Epithelial cell of prostate (primary cell): ENCODE results near the gene TMC7.
A peak's percentile ranks its signal among the peaks of the same experiment; 100 is the strongest.
"Not testable (repeated sequence)": the region's sequence is repeated elsewhere in the genome, so short reads cannot be mapped to it uniquely, and the experiment has no call there.

ENCODE experiments used
- DNase-seq: peaks from one replicate; pipeline ENCODE4 v3.0.0-alpha.2; 2011; ENCODE audit warnings: low read depth, low spot score
- H3K27ac ChIP-seq: fragments of 450-650 bp; 2 replicates; pipeline ENCODE4 v1.5.1; 2017; ENCODE audit warnings: mild to moderate bottlenecking

The TMC7 gene

DNA sequence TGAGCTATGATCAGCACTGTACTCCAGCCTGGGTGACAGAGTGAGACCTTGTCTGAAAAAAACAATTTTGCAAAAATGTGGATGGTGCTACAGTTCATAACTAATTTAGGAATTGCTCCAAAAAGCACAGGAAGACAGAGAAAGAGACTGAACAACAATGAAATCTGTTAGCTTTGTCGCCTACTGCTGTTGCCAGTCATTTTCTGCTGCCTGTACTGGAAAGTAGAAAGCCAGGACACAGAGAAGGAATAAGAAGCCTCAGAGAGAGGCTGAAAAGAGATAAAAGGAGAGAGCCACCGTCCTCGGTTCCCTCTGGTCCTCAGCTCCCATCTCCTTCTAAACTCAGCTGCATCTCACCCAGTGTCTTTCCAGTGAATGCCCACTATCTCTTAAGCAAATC is 8.6 kb upstream of the TMC7 start:
- no peak overlapping the region for H3K27ac ChIP-seq
- DNase-seq, result no peak

DNA sequence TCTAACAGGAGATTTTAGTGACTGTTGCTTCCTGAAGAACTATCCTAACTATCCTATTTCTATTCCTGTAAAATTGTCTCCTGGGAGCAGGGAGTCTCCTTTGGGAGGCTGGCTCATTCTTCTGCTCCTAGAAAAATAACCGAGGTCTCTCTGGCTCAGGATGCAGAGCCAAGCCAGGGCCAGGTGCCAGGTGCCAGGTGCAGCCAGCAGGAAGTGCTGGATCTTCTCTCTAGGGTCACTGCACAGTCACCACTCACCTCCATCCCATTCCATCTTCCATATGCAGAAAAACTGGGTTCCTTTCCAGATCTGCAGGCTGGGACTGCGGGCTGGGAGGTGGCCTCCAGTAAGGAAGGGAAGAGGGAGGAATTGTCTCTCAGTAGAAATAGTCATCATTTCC is 3.8 kb upstream of the TMC7 start:
- no peak for DNase-seq
- no peak overlapping the region for H3K27ac ChIP-seq

DNA sequence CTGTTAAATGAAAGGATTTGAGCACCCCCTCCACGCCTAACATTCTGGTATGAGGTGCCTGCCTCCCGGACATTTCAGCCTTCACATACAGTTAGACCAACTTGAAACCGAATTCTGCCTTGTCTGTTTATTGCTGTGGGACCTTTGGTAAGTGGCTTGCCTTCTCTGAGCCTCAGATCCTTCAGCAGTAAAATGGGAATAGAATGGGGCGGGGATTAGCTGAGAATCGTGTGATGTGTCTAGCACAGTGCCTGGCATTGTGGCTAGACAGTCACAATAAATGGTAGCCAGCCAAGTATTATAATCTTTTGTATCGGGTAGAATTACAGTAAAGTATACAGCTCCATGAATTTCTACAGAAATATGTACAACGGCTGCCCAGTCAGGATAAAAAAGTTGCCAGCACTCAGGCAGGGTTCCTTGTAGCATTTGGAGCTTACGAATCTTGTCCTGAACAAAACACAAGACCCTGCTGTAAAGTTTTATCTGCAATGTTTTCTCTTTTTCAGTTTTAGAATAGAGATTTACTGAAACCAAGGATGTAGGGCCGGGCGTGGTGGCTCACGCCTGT is 786 bp downstream of the TMC7 start:
- DNase-seq, result no peak
- peak overlapping the region; percentile 77 for H3K27ac ChIP-seq

DNA sequence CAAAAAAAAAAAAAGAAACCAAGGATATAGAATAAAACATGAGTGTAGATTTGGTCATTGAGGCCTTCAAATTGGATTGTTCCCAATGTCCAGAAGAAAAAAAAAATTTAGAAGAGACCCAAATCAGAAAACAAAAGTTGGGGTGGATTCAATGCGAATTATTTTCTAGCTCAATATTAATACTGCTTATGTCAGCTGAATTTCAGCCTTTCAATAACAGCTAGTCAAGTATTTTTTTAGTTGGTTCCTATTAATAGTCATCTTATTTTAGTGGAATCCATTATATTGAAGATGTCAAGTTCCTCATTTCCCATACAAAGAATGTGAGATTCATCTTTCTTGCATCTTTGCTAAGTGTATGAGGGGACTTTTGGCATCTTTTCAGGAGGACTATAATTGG is 1.5 kb downstream of the TMC7 start:
- peak overlapping the region; percentile 77 for H3K27ac ChIP-seq
- DNase-seq, result not testable (repeated sequence)

DNA sequence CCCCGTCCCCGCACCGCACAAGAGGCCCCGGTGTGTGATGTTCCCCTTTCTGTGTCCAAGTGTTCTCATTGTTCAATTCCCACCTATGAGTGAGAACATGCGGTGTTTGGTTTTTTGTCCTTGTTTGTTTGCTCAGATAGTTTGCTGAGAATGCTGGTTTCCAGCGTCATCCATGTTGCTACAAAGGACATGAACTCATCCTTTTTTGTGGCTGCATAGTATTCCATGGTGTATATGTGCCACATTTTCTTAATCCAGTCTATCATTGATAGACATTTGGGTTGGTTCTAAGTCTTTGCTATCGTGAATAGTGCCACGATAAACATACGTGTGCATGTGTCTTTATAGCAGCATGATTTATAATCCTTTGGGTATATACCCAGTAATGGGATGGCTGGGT is 8.0 kb downstream of the TMC7 start:
- DNase-seq, result not testable (repeated sequence)

DNA sequence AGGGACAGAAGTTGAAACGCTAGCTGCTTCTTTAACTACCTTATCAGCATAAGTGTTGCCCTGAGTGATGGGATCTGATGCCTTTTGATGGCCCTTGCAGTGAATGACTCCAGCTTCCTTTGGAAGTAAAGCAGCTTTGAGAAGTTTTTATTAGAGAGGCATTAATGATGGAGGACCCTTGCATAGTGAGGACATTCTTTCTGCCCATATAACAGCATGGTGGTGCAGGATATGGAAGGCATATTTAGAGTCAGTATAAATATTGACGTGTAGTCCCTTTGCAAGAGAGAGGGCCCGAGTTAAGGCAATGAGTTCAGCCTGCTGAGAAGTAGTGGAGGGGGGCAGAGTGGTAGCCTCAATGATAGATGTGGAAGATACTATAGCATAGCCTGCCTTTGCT is 9.8 kb downstream of the TMC7 start:
- not testable (repeated sequence) for DNase-seq, H3K27ac ChIP-seq

More for the DNA sequence above, 8.0 kb downstream of the TMC7 start:
- H3K27ac ChIP-seq, result not testable (repeated sequence)

DNA sequence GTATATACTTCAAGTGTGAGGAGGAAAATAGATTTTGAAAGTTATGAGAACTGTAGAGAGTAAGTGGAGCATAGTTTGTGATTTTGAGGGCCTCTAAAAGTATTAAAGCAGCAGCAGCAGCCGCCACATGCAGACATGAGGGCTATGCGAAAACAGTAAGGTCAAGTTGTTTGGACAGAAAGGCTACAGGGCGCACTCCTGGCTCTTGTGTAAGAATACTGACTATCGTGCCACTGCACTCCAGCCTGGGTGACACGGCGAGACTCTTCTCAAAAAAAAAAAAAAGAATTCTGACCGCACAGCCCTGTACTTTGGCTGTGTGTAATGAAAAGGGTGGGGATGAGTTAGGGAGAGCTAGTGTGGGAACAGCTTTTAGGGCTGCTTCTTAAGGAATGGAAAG is 10.4 kb downstream of the TMC7 start:
- not testable (repeated sequence) for DNase-seq, H3K27ac ChIP-seq

DNA sequence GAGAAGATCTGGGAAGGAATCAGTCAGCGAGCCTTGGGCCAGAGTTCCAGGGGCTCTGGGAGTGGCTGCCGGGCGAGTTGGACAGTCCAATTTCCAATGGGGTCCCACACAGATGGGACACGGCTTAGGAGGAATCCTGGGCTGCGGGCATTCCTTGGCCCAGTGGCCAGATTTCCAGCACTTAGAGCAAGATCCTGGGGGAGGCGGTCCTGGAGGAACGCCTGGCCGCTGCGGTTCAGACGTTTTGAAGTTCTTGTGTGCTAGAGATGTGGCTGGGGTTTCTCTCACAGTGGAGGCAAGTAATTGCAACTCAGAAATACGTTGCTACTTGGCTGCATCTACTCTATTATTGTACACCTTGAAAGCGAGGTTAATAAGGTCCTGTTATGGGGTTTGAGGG is 11.7 kb downstream of the TMC7 start:
- H3K27ac ChIP-seq, DNase-seq: not testable (repeated sequence)

DNA sequence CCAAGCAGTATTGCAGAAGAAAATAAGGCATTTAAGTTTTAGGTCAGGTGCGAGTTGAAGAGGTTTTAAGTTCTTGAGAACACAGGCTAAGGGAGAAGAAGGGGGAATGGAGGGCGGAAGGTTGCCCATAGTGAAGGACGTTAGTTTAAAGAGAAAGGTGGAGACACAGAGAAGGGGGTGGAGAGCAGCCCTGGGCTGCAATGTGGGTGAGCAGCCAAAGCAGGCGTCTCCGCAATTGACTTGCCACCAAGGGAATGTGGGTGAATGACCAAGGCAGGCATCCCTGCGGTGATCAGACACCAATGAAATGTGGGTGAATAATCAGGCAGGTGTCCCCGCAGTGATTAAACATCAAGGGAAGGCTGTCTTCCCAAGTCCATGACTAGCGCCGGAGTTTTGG is 12.8 kb downstream of the TMC7 start:
- peak overlapping the region; percentile 96 for H3K27ac ChIP-seq
- DNase-seq, result not testable (repeated sequence)

DNA sequence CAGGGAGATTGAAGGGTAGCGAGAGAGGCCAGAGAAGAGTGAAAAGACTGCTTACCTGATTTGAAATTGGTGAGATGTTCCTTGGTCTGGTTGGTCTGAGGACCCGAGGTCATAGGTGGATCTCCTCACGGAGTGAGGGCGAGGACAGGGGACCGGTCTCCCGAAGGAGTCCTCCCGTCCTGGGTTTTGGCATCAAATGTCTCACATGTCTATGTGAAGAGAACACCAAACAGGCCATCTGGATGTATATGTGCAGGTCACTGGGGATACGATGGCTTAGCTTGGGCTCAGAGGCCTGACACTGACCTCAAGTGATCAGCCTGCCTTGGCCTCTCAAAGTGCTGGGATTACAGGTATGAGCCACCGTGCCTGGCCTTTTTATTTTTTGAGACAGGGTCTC is 13.3 kb downstream of the TMC7 start:
- H3K27ac ChIP-seq, result peak overlapping the region; percentile 96
- not testable (repeated sequence) for DNase-seq

DNA sequence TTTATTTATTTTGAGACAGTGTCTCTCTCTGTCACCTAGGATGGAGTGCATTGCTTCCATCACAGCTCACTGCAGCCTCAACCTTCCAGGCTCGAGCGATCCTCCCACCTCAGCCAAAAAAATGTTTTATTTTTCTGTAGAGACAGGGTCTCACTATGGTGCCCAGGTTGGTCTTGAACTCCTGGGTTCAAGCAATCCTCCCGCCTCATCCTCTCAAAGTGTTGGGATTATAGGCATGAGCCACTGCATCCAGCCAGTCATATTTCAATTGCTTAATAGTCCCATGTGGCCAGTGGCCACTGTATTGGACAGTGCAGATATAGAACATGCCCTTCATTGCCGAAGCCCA is 15.3 kb downstream of the TMC7 start:
- DNase-seq, result no peak
- H3K27ac ChIP-seq, result peak overlapping the region; percentile 96

DNA sequence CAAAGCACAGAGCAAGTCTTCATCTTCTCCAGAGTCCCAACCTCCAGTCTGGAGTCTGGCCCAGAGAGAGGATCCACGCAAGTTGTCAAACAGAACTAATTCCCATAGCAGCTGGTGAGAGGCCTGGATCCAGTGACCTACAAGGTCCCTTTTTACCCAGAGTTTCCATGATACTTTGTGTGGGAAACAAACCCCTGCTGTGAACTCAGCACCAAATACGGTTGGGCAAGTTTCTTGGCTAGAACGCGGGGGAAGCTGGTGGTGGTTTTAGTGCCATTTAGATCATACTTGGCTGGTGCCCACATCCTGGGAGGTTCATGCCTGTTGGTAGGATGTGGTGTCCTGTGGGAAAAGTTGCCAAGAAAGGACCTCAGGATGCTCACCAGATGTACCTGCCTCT is 18.1 kb downstream of the TMC7 start:
- peak; percentile 61 for DNase-seq
- peak overlapping the region; percentile 96 for H3K27ac ChIP-seq

DNA sequence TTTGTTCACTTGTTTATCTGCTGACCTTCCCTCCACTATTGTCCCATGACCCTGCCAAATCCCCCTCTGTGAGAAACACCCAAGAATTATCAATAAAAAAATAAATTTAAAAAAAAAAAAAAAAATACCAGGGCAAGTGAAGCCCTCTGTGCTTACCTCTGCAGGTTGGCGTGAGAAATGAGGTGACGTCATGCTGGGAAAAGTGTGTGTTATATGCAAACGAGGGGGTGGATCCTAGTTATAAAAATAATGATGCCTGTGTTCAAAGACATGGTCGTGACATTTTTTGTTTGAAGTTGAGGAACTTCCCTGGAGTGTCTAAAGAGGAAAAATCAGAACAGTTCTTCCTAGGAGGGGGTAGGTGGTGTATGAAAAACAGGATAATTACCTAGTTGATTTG is 20.2 kb downstream of the TMC7 start:
- H3K27ac ChIP-seq, result peak overlapping the region; percentile 96
- no peak for DNase-seq

DNA sequence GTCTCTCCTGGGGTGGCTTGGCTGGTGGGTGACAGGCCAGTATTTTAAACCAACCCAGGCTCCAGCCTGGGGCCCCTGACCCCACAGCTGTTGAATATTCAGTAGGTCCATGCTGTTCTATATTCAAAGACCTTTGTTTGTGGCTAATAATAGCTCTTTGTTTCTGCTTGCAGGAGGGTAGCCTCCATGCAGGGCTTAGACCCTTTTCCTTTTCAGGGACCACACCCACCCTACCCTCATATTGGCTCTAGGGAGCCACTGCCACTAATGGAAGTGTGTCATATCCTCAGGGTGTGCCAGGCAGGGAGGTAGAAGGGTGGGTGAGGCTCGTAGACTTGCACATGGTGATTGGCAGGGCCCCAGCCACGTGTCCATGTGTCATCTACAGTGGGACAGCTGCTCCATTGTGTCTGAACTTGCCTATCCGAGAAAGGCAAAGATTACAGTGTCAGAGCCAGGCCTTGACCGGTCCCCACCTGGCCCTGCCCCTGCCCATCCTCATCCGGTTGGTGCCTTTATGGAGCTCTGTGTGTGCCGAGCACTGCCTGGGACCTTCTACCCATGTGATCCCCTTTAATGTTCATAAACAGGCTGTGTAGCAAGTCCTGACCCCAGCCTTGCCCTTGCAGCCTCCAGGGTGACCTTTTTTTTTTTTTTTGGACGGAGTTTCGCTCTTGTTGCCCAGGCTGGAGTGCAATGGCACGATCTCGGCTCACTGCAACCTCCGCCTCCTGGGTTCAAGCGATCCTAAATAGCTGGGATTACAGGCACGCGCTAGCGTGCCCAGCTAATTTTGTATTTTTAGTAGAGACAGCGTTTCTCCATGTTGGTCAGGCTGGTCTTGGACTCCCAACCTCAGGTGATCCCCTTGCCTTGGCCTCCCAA is 22.1 kb downstream of the TMC7 start:
- H3K27ac ChIP-seq, result peak overlapping the region; percentile 96
- peak; percentile 95 for DNase-seq

DNA sequence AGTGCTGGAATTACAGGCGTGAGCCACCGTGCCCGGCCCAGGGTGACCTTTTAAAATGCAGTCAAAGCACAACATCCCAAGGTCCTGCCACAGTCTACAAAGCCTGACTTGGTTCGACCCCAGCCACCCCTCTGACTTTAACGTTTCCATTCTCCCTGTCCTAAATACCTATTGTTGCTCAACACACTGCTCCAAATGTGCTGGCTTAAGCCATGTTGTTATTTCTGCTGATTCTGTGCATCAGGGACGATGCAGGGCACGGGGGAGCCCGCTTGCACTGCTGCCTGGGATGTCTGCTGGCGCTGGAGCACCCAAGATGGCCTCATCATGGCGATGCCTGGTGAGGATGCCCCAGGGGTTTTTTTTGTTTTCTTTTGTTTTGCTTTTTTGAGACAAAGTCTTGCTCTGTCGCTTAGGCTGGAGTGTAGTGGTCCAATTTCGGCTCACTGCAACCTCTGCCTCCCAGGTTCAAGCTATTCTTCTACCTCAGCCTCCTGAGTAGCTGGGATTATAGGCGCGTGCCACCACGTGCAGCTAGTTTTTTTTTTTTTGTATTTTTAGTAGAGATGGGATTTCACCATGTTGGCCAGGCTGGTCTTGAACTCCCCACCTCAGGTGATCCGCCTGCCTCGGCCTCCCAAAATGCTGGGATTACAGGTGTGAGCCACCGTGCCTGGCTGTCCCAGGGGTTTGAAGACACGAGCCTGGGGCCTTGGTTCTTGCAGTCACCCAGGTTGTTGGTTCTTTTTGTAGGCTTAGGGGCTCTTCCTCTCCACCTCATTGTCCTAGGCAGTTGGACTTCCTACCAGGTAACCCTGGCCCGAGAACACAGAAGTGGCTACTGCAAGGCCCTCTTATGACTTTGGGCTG is 22.9 kb downstream of the TMC7 start:
- peak overlapping the region; percentile 96 for H3K27ac ChIP-seq
- DNase-seq, result no peak

DNA sequence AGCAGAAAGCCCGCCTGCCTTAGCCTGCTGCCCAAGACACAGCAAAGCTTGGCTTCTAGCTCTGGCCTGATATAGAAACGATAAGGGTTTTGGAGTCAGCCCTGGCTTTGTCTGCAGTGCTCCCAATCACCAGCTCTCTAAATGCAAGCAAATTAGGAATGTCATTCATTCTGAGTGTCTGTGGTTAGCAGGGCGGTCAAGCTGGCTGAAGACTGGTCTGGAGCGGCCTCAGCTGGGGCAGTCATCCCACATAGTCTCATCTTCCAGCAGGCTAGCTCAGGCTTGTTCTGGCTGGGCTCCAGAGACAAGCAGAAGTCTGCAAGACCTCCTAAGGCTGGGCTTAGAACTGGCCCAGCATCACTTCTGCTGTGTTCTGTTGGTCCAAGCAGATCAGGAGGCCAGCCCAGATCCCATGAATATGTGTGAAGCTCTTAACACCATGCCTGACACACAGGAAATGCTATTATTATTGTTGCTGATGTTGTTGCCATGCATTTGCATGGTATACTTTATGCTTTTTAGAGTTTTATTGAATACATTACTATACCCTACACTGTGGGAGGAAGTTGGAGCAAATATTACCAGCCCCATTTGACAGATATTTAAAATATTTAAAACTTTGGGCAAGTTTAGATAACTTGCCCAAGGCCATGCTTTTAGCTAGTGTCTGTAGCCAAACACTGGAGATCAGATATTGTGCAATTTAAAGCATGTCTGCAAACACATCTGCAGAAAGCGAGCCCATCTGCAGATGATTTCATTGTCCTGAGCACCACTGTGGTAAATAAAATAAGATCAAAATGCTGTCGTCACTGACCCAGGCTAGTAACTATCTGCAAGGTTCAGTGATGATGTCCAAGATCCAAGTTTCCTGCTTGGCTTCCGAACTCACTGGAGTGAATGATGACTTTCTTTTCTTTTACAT is 24.8 kb downstream of the TMC7 start:
- DNase-seq, result no peak
- H3K27ac ChIP-seq, result peak overlapping the region; percentile 96

DNA sequence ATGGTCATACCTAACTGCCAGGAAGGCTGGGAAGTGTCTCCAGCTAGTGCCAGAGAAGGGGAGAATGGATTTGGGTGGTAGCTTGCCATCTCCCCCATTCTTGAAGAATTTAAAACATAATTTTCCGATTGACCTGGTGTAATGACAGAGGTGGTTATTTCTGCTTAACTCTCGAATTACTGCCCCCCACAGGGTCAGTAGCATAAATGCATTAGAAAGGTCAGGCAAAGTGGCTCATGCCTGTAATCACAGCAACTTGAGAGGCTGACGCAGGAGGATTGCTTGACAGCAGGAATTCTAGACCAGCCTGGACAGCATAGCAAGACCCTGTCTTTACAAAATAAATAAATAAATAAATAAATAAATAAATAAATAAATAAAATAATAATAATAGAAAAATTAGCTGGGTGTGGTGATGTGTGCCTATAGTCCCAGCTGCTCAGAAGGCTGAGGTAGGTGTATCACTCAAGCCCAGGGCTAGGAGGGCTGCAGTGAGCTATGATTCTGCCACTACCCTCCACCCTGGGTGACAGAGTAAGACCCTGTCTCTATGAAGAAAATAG is 27.5 kb downstream of the TMC7 start:
- no peak overlapping the region for H3K27ac ChIP-seq
- DNase-seq, result no peak

DNA sequence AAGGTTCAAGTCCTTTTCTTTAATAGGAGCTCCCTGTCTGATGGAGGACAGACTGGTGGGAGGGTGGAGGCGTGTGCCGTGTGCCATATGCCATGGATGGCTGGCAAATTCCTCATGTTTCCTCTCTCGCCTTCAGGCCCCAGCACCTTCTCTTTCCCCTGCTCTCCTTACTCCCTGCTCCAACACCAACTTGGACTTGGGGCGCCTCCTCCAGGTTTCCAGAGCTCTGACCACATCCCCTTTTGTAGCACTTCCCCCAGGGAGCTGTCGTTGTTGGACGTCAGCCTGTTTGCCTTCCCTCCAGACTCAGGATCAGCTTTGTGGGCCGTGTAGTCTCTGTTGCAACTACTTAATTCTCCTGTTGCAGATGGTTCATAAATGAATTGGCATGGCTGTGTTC is 30.7 kb downstream of the TMC7 start:
- DNase-seq, result no peak
- H3K27ac ChIP-seq, result no peak overlapping the region

DNA sequence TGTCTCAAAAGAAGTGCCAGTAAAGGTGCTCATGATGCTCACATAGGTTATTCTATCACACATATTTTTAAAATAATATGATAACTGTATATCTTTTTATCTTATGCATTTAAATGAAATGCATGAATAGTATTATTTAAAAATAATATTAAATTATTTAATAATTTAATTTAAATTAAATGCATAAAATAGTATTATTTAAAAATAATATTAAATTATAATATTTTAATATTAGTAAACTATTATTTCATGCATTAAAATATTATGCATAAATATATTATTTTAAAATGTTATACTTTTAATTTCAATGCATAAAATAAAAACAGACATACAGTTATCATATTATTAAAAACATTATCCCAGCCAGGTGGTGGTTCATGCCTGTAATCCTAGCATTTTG is 33.4 kb downstream of the TMC7 start:
- no peak overlapping the region for H3K27ac ChIP-seq
- DNase-seq, result no peak

DNA sequence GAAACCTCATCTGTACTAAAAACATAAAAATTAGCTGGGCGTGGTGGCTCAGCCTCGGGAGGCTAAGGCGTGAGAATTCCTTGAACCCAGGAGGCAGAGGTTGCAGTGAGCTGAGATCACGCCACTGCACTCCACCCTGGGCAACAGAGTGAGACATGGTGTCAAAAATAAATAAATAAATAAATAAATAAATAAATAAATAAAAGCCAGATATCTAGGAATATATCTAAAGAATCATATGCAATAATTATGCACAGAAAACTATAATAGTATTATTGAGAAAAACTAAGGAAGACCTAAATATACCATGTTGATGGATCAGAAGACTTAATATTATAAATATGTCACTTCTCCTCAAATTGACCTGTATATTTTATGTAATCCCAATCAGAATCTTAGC is 37.0 kb downstream of the TMC7 start:
- H3K27ac ChIP-seq, result no peak overlapping the region
- DNase-seq, result no peak
